ENCODE results near the gene LTA. TPM values are rescaled to one million over a fixed set of nuclear protein-coding genes. Genes with fewer than 3 reads are reported as not detected.

LTA gene
- total RNA-seq, 2 experiments from 2014 or later, result 0.98 to 4.1 TPM

GRCh38 chr6:31559958-31560696 is 12.0 kb upstream of the LTA start:
- Histone ChIP-seq H3K4me2 (ENCODE audit: low read length) (peak overlapping the region; percentile 81), H3K36me3 (ENCODE audit: insufficient read depth, low read length) (peaks cover 46% of the 10 kb centered on the region), H4K20me1 (ENCODE audit: insufficient read depth, low read length) (no peaks in the 10 kb centered on the region), H3K4me1 (ENCODE audit: insufficient read depth, low read length, poor library complexity, severe bottlenecking) (peaks cover 70% of the 10 kb centered on the region), H3K9me2 (ENCODE audit: insufficient read depth, low read length) (no peaks in the 10 kb centered on the region), H3K27ac (ENCODE audit: low read depth, low read length, poor library complexity, severe bottlenecking) (peak overlapping the region; percentile 94), H3K79me2 (ENCODE audit: insufficient read depth, low read depth, low read length) (no peaks in the 10 kb centered on the region), H2AFZ (ENCODE audit: low read length) (no peak overlapping the region), H3K4me3 (ENCODE audit: low read depth, low read length, poor library complexity, severe bottlenecking) (peak overlapping the region; percentile 57), H3K9me3 (ENCODE audit: low read length) (no peaks in the 10 kb centered on the region)
- DNase-seq (ENCODE audit: low spot score), result peak; percentile 90
- ChIA-PET CTCF (ENCODE audit: unreplicated experiment) (interaction anchor here (0.7 kb wide), 1 partner anchor 9 kb away, joined by 3 read pairs; no protein-coding TSS in a partner anchor), POLR2A (interaction anchor here (0.6 to 1.9 kb wide), 9 partner anchors 8 to 61 kb away, joined by 3 to 6 read pairs (median 3); partner anchors contain the start of genes LST1 and TNF)
- TF ChIP-seq, protein P1, sequence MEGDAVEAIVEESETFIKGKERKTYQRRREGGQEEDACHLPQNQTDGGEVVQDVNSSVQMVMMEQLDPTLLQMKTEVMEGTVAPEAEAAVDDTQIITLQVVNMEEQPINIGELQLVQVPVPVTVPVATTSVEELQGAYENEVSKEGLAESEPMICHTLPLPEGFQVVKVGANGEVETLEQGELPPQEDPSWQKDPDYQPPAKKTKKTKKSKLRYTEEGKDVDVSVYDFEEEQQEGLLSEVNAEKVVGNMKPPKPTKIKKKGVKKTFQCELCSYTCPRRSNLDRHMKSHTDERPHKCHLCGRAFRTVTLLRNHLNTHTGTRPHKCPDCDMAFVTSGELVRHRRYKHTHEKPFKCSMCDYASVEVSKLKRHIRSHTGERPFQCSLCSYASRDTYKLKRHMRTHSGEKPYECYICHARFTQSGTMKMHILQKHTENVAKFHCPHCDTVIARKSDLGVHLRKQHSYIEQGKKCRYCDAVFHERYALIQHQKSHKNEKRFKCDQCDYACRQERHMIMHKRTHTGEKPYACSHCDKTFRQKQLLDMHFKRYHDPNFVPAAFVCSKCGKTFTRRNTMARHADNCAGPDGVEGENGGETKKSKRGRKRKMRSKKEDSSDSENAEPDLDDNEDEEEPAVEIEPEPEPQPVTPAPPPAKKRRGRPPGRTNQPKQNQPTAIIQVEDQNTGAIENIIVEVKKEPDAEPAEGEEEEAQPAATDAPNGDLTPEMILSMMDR (conservative IDR thresholded peaks at IDR 0.05; ENCODE audit: low read length), result no peak
- no peak for TF ChIP-seq EZH2phosphoT487 (IDR thresholded peaks at IDR 0.05; ENCODE audit: borderline replicate concordance, low read depth, low read length)
- intact Hi-C loops (cut with micrococcal nuclease; ENCODE audit: unreplicated experiment), result loop anchor here (1.0 kb wide), 3 partner anchors 8 to 21 kb away; partner anchors contain the start of gene LTA
- no TSS peak for BruUV-seq (replicated peaks)

DNA sequence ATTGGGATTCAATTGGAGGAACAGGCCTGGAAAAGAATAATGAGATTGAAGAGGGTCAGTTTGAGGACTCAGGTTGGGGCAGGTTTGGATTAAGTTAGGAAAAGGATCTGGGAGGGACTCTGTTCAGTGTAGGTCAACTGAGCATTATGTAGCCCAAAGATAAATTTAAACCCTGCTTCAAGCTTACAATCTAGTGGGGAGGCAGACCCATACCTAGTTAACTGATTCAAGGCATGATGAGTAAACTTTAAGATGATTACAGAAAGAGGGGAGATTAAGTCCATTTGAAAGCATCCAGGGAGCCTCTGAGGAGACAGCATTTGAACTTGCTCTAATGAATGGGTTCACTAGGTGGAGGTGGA is 11.4 kb upstream of the LTA start:
- no peak for TF ChIP-seq EZH2phosphoT487 (IDR thresholded peaks at IDR 0.05; ENCODE audit: borderline replicate concordance, low read depth, low read length)
- TF ChIP-seq, protein P1 (conservative IDR thresholded peaks at IDR 0.05; ENCODE audit: low read length), result no peak
- intact Hi-C loops (cut with micrococcal nuclease; ENCODE audit: unreplicated experiment), result loop anchor here (1.0 kb wide), 3 partner anchors 8 to 21 kb away; partner anchors contain the start of gene LTA
- Histone ChIP-seq H3K4me3 (ENCODE audit: low read depth, low read length, poor library complexity, severe bottlenecking) (peak overlapping the region; percentile 57), H2AFZ (ENCODE audit: low read length) (no peak overlapping the region), H3K9me2 (ENCODE audit: insufficient read depth, low read length) (no peaks in the 10 kb centered on the region), H3K27ac (ENCODE audit: low read depth, low read length, poor library complexity, severe bottlenecking) (peak overlapping the region; percentile 94), H3K36me3 (ENCODE audit: insufficient read depth, low read length) (peaks cover 46% of the 10 kb centered on the region), H4K20me1 (ENCODE audit: insufficient read depth, low read length) (no peaks in the 10 kb centered on the region), H3K4me1 (ENCODE audit: insufficient read depth, low read length, poor library complexity, severe bottlenecking) (peaks cover 70% of the 10 kb centered on the region), H3K79me2 (ENCODE audit: insufficient read depth, low read depth, low read length) (no peaks in the 10 kb centered on the region), H3K4me2 (ENCODE audit: low read length) (peak overlapping the region; percentile 81), H3K9me3 (ENCODE audit: low read length) (no peaks in the 10 kb centered on the region)
- ChIA-PET POLR2A (interaction anchor here (1.0 to 1.9 kb wide), 5 partner anchors 8 to 37 kb away, joined by 3 to 6 read pairs (median 4); partner anchors contain the start of gene TNF), CTCF (ENCODE audit: unreplicated experiment) (interaction anchor here (0.7 kb wide), 1 partner anchor 10 kb away, joined by 3 read pairs; no protein-coding TSS in a partner anchor)
- no peak for DNase-seq (ENCODE audit: low spot score)
- no TSS peak for BruUV-seq (replicated peaks)
